Type B pancreatic cell (in vitro differentiated cells): ENCODE measurements around the gene LARGE1. TPM values are rescaled to one million over a fixed set of nuclear protein-coding genes. Genes with fewer than 3 reads are reported as not detected.

Experiments
- DNase-seq: peaks from one replicate; pipeline ENCODE4 v3.0.0; 2021; ENCODE audit warnings: mixed read lengths; ENCODE audit not compliant: unreplicated experiment; ENCODE audit errors: extremely low spot score
- H3K27ac Mint-ChIP-seq: 2 replicates; pipeline ENCODE4 v1.8.0; 2021; ENCODE audit warnings: mild to moderate bottlenecking, mixed read lengths
- H3K27me3 Mint-ChIP-seq: 2 replicates; pipeline ENCODE4 v1.8.0; 2021; ENCODE audit warnings: mixed read lengths
- H3K36me3 Mint-ChIP-seq: 2 replicates; pipeline ENCODE4 v1.8.0; 2021; ENCODE audit warnings: mixed read lengths
- H3K4me1 Mint-ChIP-seq: one replicate; pipeline ENCODE4 v1.8.0; 2021; ENCODE audit warnings: mixed read lengths; ENCODE audit not compliant: unreplicated experiment
- H3K4me3 Mint-ChIP-seq: 2 replicates; pipeline ENCODE4 v1.8.0; 2021; ENCODE audit warnings: mild to moderate bottlenecking, mixed read lengths
- H3K9me3 Mint-ChIP-seq: 2 replicates; pipeline ENCODE4 v1.8.0; 2021; ENCODE audit warnings: mixed read lengths
- total RNA-seq: library from RNA; stranded (reverse); gene quantifications from 2 replicates; pipeline ENCODE4 v1.2.1, GENCODE V29; 2021; ENCODE audit warnings: low replicate concordance
- TF ChIP-seq, protein P1 (sequence below): fragments of 200-600 bp; sonication (generic); conservative IDR thresholded peaks from 2 replicates; pipeline ENCODE4 v1.5.0; 2021; ENCODE audit warnings: antibody characterized with exemption, mild to moderate bottlenecking

The LARGE1 gene
- total RNA-seq, 1 donor from 2014 or later: 96.6 TPM

- H3K36me3 Mint-ChIP-seq: no peaks in the 10 kb centered on the region
Measured at GRCh38 chr22:33880986-33881385, 39.3 kb downstream of the LARGE1 start.

GRCh38 chr22:33879796-33880195 lies 40.5 kb downstream of the LARGE1 start:
- Mint-ChIP-seq H3K27me3 (no peaks in the 10 kb centered on the region), H3K4me1 (peaks cover 46% of the 10 kb centered on the region), H3K36me3 (no peaks in the 10 kb centered on the region), H3K27ac (no peak overlapping the region), H3K9me3 (no peaks in the 10 kb centered on the region), H3K4me3 (no peak overlapping the region)
- no peak for DNase-seq
- TF ChIP-seq, protein P1, sequence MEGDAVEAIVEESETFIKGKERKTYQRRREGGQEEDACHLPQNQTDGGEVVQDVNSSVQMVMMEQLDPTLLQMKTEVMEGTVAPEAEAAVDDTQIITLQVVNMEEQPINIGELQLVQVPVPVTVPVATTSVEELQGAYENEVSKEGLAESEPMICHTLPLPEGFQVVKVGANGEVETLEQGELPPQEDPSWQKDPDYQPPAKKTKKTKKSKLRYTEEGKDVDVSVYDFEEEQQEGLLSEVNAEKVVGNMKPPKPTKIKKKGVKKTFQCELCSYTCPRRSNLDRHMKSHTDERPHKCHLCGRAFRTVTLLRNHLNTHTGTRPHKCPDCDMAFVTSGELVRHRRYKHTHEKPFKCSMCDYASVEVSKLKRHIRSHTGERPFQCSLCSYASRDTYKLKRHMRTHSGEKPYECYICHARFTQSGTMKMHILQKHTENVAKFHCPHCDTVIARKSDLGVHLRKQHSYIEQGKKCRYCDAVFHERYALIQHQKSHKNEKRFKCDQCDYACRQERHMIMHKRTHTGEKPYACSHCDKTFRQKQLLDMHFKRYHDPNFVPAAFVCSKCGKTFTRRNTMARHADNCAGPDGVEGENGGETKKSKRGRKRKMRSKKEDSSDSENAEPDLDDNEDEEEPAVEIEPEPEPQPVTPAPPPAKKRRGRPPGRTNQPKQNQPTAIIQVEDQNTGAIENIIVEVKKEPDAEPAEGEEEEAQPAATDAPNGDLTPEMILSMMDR: no peak

More at GRCh38 chr22:33880986-33881385, 39.3 kb downstream of the LARGE1 start:
- TF ChIP-seq, protein P1: no peak
- peaks cover 42% of the 10 kb centered on the region for H3K4me1 Mint-ChIP-seq
- H3K4me3 Mint-ChIP-seq: no peak overlapping the region
- no peak for DNase-seq
- no peaks in the 10 kb centered on the region for H3K9me3 Mint-ChIP-seq
- no peak overlapping the region for H3K27ac Mint-ChIP-seq
- no peaks in the 10 kb centered on the region for H3K27me3 Mint-ChIP-seq

GRCh38 chr22:33875316-33875715 lies 45.0 kb downstream of the LARGE1 start:
- Mint-ChIP-seq H3K36me3 (no peaks in the 10 kb centered on the region), H3K27me3 (no peaks in the 10 kb centered on the region), H3K4me3 (no peak overlapping the region), H3K9me3 (no peaks in the 10 kb centered on the region), H3K27ac (no peak overlapping the region), H3K4me1 (peaks cover 38% of the 10 kb centered on the region)
- TF ChIP-seq, protein P1: no peak
- DNase-seq: no peak

DNA sequence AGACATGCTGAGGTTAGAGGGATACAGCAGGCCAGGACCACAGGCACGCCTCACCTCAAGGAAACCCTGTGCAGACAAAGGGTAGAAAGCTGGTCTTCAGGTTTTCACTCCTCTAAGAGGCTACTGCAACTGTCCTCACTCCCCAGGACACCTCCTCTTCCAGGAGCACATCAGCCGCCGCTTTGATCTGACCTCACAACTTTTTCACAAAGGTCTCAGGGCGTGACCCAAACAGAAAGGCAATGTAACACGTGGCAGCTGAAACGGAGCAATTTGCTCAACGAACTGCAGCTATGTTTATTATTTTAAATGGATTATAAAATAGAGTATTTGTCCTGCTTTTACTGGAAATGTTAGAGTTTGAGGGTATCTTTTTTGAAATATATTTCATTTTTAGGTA lies 46.1 kb downstream of the LARGE1 start:
- H3K9me3 Mint-ChIP-seq: no peaks in the 10 kb centered on the region
- TF ChIP-seq, protein P1: no peak
- H3K27me3 Mint-ChIP-seq: no peaks in the 10 kb centered on the region
- H3K27ac Mint-ChIP-seq: no peak overlapping the region
- no peaks in the 10 kb centered on the region for H3K36me3 Mint-ChIP-seq
- no peak for DNase-seq
- H3K4me1 Mint-ChIP-seq: peaks cover 42% of the 10 kb centered on the region
- no peak overlapping the region for H3K4me3 Mint-ChIP-seq

- H3K27me3 Mint-ChIP-seq: no peaks in the 10 kb centered on the region
Measured at GRCh38 chr22:33873666-33874065, 46.6 kb downstream of the LARGE1 start.

More at GRCh38 chr22:33873666-33874065, 46.6 kb downstream of the LARGE1 start:
- no peak for DNase-seq
- Mint-ChIP-seq H3K27ac (no peak overlapping the region), H3K9me3 (no peaks in the 10 kb centered on the region), H3K4me3 (peak overlapping the region; percentile 58), H3K4me1 (peaks cover 41% of the 10 kb centered on the region), H3K36me3 (peaks cover 2% of the 10 kb centered on the region)
- TF ChIP-seq, protein P1: no peak
